Measurements from ENCODE around the gene BOD1.

GRCh38 chr5:173628501-173628900, 12.1 kb upstream of the BOD1 start:
- TF ChIP-seq CTCF (IDR thresholded peaks at IDR 0.05) (no peak), EP300 (IDR thresholded peaks at IDR 0.05) (no peak), POLR2A (IDR thresholded peaks at IDR 0.05) (no peak)
